Erythroblast (primary cell): ENCODE measurements around the gene CBX4.

Source experiments
- GATA1 ChIP-seq: IDR thresholded peaks from 2 replicates; pipeline ENCODE4 v1.6.1; 2011; ENCODE audit warnings: low read depth, mild to moderate bottlenecking, control low read depth, low read length, moderate library complexity
- POLR2A ChIP-seq: IDR thresholded peaks from 2 replicates; pipeline ENCODE4 v1.6.1; 2011; ENCODE audit warnings: mild to moderate bottlenecking, low read length

DNA sequence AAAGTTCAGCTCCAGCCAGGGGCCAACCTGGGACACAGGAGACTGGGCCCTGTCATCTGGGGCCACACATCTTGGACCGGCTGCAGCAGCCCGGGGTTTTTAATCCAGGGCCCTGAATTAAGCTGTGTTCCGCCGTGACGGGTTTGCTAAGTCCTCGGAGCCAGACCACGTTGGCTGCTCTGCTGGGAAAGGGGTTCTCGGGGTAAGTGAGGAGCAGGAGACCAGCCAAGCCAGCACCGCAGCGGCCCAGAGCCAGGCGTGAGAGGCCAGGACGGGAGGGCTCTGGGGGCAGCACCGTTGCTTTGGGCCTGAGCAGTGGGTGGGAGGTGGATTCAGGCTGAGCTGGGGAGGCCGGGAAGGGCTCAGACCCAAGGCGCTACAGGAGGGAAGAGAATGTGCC, 31.3 kb upstream of the CBX4 start:
- TF ChIP-seq POLR2A (no peak), GATA1 (no peak)
